Measurements from ENCODE around the gene TBCEL.

The TBCEL gene

GRCh38 chr11:121066623-121067022, 42.7 kb downstream of the TBCEL start:
- no peak for DNase-seq
- no peak overlapping the region for H3K27ac Mint-ChIP-seq
- no peak overlapping the region for H3K4me3 Mint-ChIP-seq
- H3K9me3 Mint-ChIP-seq, result peaks cover 5% of the 10 kb centered on the region
- ATAC-seq, result no peak
- H3K27me3 Mint-ChIP-seq, result no peaks in the 10 kb centered on the region
- H3K4me1 Mint-ChIP-seq, result no peaks in the 10 kb centered on the region
- peaks cover 27% of the 10 kb centered on the region for H3K36me3 Mint-ChIP-seq (ENCODE audit: low read depth)

- H3K4me3 Mint-ChIP-seq, result no peak overlapping the region
Measured at GRCh38 chr11:121067026-121067425, 43.1 kb downstream of the TBCEL start.

DNA sequence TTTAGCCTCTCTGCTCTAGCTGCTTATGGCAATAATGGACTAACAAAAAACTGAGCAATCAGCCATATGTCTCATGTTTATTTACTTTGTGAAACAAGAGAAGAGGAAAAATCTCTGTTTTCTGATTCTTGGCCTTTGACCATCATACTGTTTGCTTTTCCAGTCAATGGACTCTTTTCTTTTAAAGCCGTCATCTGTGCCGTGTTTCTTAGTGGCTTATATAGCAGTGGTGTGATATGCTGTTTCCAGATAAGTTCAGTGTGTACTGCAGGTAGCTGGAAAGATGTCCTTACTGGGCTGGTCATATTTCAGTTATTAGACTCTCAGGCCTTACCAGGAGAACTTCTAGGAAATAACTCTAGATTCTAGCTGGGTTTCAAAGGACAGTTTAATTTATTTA, 43.6 kb downstream of the TBCEL start:
- peaks cover 27% of the 10 kb centered on the region for H3K36me3 Mint-ChIP-seq (ENCODE audit: low read depth)
- ATAC-seq (no peak), DNase-seq (no peak)
- H3K27me3 Mint-ChIP-seq, result no peaks in the 10 kb centered on the region
- no peak overlapping the region for H3K4me3 Mint-ChIP-seq
- H3K4me1 Mint-ChIP-seq, result no peaks in the 10 kb centered on the region
- peaks cover 5% of the 10 kb centered on the region for H3K9me3 Mint-ChIP-seq
- no peak overlapping the region for H3K27ac Mint-ChIP-seq

More at GRCh38 chr11:121067026-121067425, 43.1 kb downstream of the TBCEL start:
- no peaks in the 10 kb centered on the region for H3K4me1 Mint-ChIP-seq
- H3K36me3 Mint-ChIP-seq (ENCODE audit: low read depth), result peaks cover 27% of the 10 kb centered on the region
- H3K27me3 Mint-ChIP-seq, result no peaks in the 10 kb centered on the region
- peaks cover 5% of the 10 kb centered on the region for H3K9me3 Mint-ChIP-seq
- no peak overlapping the region for H3K27ac Mint-ChIP-seq
- no peak for DNase-seq
- ATAC-seq, result no peak

- H3K36me3 Mint-ChIP-seq (ENCODE audit: low read depth), result peaks cover 27% of the 10 kb centered on the region
- H3K27me3 Mint-ChIP-seq, result no peaks in the 10 kb centered on the region
- H3K4me3 Mint-ChIP-seq, result no peak overlapping the region
Measured at GRCh38 chr11:121067962-121068647, 44.2 kb downstream of the TBCEL start.

GRCh38 chr11:121068787-121069186, 44.9 kb downstream of the TBCEL start:
- Mint-ChIP-seq H3K36me3 (ENCODE audit: low read depth) (peaks cover 27% of the 10 kb centered on the region), H3K27me3 (no peaks in the 10 kb centered on the region), H3K4me3 (no peak overlapping the region), H3K9me3 (peaks cover 5% of the 10 kb centered on the region), H3K27ac (no peak overlapping the region), H3K4me1 (no peaks in the 10 kb centered on the region)
- ATAC-seq (no peak), DNase-seq (no peak)

More at GRCh38 chr11:121067962-121068647, 44.2 kb downstream of the TBCEL start:
- H3K4me1 Mint-ChIP-seq, result no peaks in the 10 kb centered on the region
- ATAC-seq, result no peak
- H3K27ac Mint-ChIP-seq, result no peak overlapping the region
- peaks cover 5% of the 10 kb centered on the region for H3K9me3 Mint-ChIP-seq
- no peak for DNase-seq

GRCh38 chr11:121070951-121071845, 47.3 kb downstream of the TBCEL start:
- no peak for ATAC-seq
- Mint-ChIP-seq H3K36me3 (ENCODE audit: low read depth) (peaks cover 24% of the 10 kb centered on the region), H3K9me3 (peaks cover 5% of the 10 kb centered on the region), H3K27ac (no peak overlapping the region), H3K27me3 (no peaks in the 10 kb centered on the region), H3K4me3 (no peak overlapping the region), H3K4me1 (no peaks in the 10 kb centered on the region)
- DNase-seq, result no peak

DNA sequence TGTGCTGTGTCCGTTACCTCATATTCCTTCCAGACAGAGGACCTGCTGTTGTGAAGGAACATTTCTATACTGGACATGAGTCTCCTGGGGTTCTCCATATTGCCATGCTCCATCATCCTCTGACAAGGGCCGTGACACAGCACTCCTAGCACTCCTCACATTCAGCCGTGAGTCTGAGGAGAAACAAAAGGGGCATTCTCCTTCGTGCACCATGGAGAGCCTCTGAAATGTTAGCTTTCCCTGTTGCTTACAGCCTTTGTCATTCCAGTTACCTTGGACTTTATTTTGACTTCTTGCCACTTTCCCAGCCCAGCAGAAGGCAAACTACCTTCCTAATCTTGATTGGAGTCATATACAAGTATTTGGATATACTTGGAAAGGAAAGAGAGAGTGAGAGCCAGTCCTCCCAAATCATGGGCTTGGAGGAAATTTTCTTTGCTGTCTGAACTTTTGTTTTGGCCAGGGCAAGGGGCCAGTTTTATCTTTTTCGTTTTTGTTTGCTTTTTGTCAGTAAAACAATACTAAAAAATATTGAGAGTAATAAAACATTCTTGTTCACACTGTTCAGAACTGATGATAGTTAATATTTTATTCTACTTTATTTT, 48.0 kb downstream of the TBCEL start:
- no peak overlapping the region for H3K4me3 Mint-ChIP-seq
- peaks cover 22% of the 10 kb centered on the region for H3K36me3 Mint-ChIP-seq (ENCODE audit: low read depth)
- no peaks in the 10 kb centered on the region for H3K27me3 Mint-ChIP-seq
- no peak for DNase-seq
- no peak overlapping the region for H3K27ac Mint-ChIP-seq
- H3K4me1 Mint-ChIP-seq, result no peaks in the 10 kb centered on the region
- peaks cover 5% of the 10 kb centered on the region for H3K9me3 Mint-ChIP-seq
- ATAC-seq, result no peak

GRCh38 chr11:121081321-121081720, 57.4 kb downstream of the TBCEL start:
- DNase-seq, result no peak
- ATAC-seq, result no peak
- Mint-ChIP-seq H3K36me3 (ENCODE audit: low read depth) (peaks cover 11% of the 10 kb centered on the region), H3K9me3 (no peaks in the 10 kb centered on the region), H3K27me3 (no peaks in the 10 kb centered on the region), H3K4me3 (no peak overlapping the region), H3K4me1 (peaks cover 9% of the 10 kb centered on the region), H3K27ac (no peak overlapping the region)

- peaks cover 9% of the 10 kb centered on the region for H3K4me1 Mint-ChIP-seq
- H3K4me3 Mint-ChIP-seq, result no peak overlapping the region
- no peak overlapping the region for H3K27ac Mint-ChIP-seq
- peaks cover 15% of the 10 kb centered on the region for H3K36me3 Mint-ChIP-seq (ENCODE audit: low read depth)
- H3K9me3 Mint-ChIP-seq, result no peaks in the 10 kb centered on the region
- DNase-seq (no peak), ATAC-seq (no peak)
- H3K27me3 Mint-ChIP-seq, result no peaks in the 10 kb centered on the region
Measured at GRCh38 chr11:121082219-121082618, 58.3 kb downstream of the TBCEL start.

GRCh38 chr11:121082670-121083069, 58.8 kb downstream of the TBCEL start:
- Mint-ChIP-seq H3K27ac (no peak overlapping the region), H3K9me3 (no peaks in the 10 kb centered on the region), H3K36me3 (ENCODE audit: low read depth) (peaks cover 20% of the 10 kb centered on the region), H3K4me3 (no peak overlapping the region), H3K4me1 (peaks cover 9% of the 10 kb centered on the region), H3K27me3 (no peaks in the 10 kb centered on the region)
- ATAC-seq, result no peak
- DNase-seq, result no peak

- Mint-ChIP-seq H3K27me3 (no peaks in the 10 kb centered on the region), H3K9me3 (no peaks in the 10 kb centered on the region), H3K4me3 (no peak overlapping the region), H3K4me1 (no peaks in the 10 kb centered on the region), H3K27ac (no peak overlapping the region), H3K36me3 (ENCODE audit: low read depth) (peaks cover 16% of the 10 kb centered on the region)
- DNase-seq (no peak), ATAC-seq (no peak)
Measured at GRCh38 chr11:121086866-121087265, 63.0 kb downstream of the TBCEL start.

DNA sequence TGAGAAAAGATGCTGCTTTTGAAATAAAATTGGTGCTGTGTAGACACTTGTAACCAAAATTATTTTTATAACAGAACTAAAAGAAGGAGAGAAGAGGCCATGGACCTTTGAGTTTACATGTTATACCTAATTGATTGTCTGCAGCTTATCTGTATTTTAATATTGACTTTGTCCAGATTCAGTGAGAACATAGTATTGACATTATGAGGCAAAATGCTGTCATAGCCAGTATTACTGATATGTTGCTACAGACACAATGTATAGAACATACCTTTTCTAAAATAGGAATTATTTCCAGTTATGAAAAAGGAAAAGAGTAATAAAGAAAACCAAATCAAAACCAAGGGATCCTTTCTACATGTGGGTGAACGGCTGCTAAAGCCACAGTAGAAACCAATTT, 65.7 kb downstream of the TBCEL start:
- no peak overlapping the region for H3K27ac Mint-ChIP-seq
- H3K27me3 Mint-ChIP-seq, result no peaks in the 10 kb centered on the region
- H3K4me1 Mint-ChIP-seq, result no peaks in the 10 kb centered on the region
- H3K9me3 Mint-ChIP-seq, result no peaks in the 10 kb centered on the region
- DNase-seq, result no peak
- no peak overlapping the region for H3K4me3 Mint-ChIP-seq
- peaks cover 12% of the 10 kb centered on the region for H3K36me3 Mint-ChIP-seq (ENCODE audit: low read depth)
- ATAC-seq, result no peak

DNA sequence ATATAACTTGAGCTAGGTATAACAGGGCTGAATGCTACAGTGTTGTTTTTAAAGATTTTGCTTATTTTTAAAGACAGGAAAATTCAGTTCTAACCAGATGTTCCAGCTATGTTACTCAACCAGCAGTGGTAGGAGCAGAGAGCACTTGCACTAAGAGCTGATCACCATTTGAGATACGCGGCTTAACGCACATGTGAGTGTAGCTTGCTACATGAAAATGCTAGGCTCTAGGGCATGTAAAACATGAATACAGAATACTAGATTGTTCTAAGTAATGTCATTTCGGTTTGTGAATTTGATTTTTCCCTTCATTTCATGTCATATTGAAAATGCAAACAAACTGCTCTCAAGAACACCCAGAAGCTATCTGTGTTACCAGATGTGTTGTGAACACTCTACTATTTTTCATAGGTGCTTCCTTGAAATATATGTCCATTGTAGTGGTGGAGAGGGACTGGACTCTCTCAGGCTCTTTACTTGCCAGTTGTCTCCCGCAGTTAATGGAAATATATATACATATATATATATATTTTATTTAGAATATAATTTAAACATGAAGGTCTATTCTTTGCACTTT, 66.3 kb downstream of the TBCEL start:
- Mint-ChIP-seq H3K9me3 (no peaks in the 10 kb centered on the region), H3K36me3 (ENCODE audit: low read depth) (peaks cover 12% of the 10 kb centered on the region), H3K27me3 (no peaks in the 10 kb centered on the region), H3K4me1 (no peaks in the 10 kb centered on the region), H3K4me3 (no peak overlapping the region), H3K27ac (no peak overlapping the region)
- ATAC-seq (no peak), DNase-seq (no peak)

DNA sequence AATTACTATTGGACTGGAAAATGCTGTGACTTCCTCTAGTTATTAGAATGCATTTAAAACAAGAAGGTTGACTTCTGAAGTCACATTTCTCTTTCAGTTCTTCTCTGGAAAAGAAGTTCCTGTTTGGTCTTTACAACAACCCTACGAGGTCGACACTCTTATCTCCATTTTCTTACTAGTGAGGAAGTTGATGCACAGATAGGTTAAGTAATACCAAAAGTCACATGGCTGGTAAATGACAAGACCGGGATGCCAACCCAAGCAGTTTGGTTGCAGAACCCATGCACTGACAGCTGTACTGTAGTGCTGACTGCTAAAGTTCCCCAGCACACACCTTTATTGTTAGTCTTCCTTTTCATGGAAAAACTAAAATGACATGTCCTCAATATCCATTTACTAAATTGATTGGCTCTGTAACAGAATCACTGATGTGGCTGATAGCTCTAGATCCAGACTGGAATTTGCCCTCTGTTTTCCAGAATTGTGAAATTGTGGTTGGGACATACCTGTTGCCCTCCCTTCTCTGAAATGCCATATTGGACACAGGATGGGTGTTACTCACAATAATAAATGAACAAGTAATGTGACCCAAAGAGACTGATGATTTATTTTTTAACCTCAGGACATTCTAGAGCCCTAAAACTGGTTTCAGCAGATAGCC, 67.7 kb downstream of the TBCEL start:
- DNase-seq (no peak), ATAC-seq (no peak)
- Mint-ChIP-seq H3K4me1 (no peaks in the 10 kb centered on the region), H3K9me3 (no peaks in the 10 kb centered on the region), H3K4me3 (no peak overlapping the region), H3K36me3 (ENCODE audit: low read depth) (peaks cover 9% of the 10 kb centered on the region), H3K27ac (no peak overlapping the region), H3K27me3 (no peaks in the 10 kb centered on the region)

Data from activated naive CD8-positive, alpha-beta T cell treated with anti-CD3 and anti-CD28 coated beads, Interleukin-2, amount 50 U/mL, for 24 hours (primary cell).